Measurements from ENCODE around the gene CCN5.
A peak's percentile ranks its signal among the peaks of the same experiment; 100 is the strongest.

CCN5 gene

DNA sequence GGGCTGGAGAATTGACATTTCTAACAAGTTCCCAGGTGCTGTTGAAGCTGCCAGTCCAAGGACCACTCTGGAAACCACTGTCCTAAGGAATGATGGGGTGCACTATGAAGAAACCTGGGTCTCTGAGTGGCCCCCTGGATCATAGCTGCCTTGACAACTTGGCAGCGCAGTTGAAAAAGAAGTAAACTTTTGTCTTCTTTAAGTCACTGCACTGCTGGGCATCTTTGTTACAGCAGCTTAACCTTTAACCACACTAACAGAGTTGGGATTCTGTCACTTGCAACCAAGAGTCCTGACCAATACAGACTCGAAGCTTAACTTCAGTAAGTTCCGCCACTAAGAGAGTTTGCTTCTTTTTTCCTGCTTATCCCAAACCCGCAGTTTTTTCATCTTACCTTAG is 21.9 kb downstream of the CCN5 start:
- no peak overlapping the region for H3K9ac ChIP-seq (ENCODE audit: insufficient read length, low read depth)
- H3K4me3 ChIP-seq (ENCODE audit: insufficient read length, low read depth), result no peak overlapping the region
- no peaks in the 10 kb centered on the region for H3K27me3 ChIP-seq (ENCODE audit: insufficient read depth, insufficient read length)
- peaks cover 5% of the 10 kb centered on the region for H3K4me1 ChIP-seq (ENCODE audit: insufficient read depth, insufficient read length)
- H3K36me3 ChIP-seq (ENCODE audit: insufficient read depth, insufficient read length, low read length), result no peaks in the 10 kb centered on the region
- no peak for DNase-seq (ENCODE audit: low read depth, low spot score)
- TF ChIP-seq YY1 (IDR thresholded peaks at IDR 0.05; ENCODE audit: insufficient read depth, insufficient read length), result no peak
- no peak for TF ChIP-seq SUZ12 (IDR thresholded peaks at IDR 0.05; ENCODE audit: extremely low read depth, insufficient read depth, insufficient read length)
- TF ChIP-seq ZNF274 (IDR thresholded peaks at IDR 0.05; ENCODE audit: low read depth, low read length), result no peak
- H3K9me3 ChIP-seq (ENCODE audit: insufficient read depth, low read length), result peaks cover 13% of the 10 kb centered on the region; the same call in 1 of the 2 replicates

DNA sequence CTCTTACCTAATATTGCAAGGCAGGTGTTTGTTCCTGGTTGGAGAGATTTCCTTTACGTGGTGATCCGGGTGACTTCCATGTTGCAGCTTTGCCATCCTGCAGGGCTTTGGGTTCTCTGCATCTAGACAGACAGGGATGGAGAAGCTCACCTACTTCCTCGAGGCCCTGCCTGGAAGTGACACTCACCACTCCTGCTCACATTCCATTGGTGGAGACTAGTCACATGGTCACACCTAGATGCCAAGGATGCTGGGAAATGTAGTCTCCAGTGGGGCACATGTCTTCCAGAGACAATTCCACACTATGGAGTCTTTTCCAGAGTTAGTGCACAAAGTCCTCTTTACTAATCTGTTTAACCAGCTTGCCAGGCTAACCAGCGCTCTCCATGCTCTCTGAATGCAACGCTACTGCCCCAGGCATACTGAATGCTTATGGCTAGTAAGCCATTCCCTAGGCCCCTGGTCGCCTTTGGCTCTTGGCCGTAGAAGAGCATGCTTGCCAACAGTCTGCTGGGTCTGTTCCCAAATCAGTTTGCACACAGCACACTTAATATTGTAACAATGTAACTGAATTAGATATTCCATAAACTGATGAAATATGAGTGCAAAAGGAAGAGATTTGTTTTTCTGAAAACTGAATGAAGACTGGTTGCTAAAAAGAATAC is 23.8 kb downstream of the CCN5 start:
- Histone ChIP-seq H3K36me3 (ENCODE audit: insufficient read depth, insufficient read length, low read length) (no peaks in the 10 kb centered on the region), H3K9ac (ENCODE audit: insufficient read length, low read depth) (no peak overlapping the region), H3K4me1 (ENCODE audit: insufficient read depth, insufficient read length) (no peaks in the 10 kb centered on the region), H3K27me3 (ENCODE audit: insufficient read depth, insufficient read length) (peaks cover 4% of the 10 kb centered on the region), H3K9me3 (ENCODE audit: insufficient read depth, low read length) (peaks cover 13% of the 10 kb centered on the region; the same call in 1 of the 2 replicates), H3K4me3 (ENCODE audit: insufficient read length, low read depth) (no peak overlapping the region)
- DNase-seq (ENCODE audit: low read depth, low spot score), result peak; percentile 64
- no peak for TF ChIP-seq YY1 (IDR thresholded peaks at IDR 0.05; ENCODE audit: insufficient read depth, insufficient read length)
- TF ChIP-seq ZNF274 (IDR thresholded peaks at IDR 0.05; ENCODE audit: low read depth, low read length), result no peak
- TF ChIP-seq SUZ12 (IDR thresholded peaks at IDR 0.05; ENCODE audit: extremely low read depth, insufficient read depth, insufficient read length), result no peak

DNA sequence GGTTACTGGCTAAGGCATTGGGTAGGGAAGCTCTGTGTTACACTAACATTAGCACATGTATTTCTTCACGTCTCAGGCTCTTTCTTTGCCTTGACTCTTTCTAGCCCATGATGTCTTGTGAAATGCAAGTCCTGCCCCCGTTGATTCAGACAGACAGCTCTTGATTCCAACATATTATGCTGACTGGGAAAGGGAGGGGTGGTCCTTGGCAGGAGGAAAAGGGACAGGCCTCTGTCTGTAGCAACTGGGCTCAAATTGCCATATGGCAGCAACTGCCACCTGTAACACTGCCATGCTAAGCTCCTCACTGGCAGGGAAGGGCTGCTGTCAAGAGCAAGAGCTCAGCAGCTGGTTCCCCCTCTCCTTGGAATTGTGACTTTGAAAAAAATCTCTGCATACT is 24.8 kb downstream of the CCN5 start:
- TF ChIP-seq ZNF274 (IDR thresholded peaks at IDR 0.05; ENCODE audit: low read depth, low read length) (no peak), YY1 (IDR thresholded peaks at IDR 0.05; ENCODE audit: insufficient read depth, insufficient read length) (no peak), SUZ12 (IDR thresholded peaks at IDR 0.05; ENCODE audit: extremely low read depth, insufficient read depth, insufficient read length) (no peak)
- H3K36me3 ChIP-seq (ENCODE audit: insufficient read depth, insufficient read length, low read length), result no peaks in the 10 kb centered on the region
- peaks cover 14% of the 10 kb centered on the region for H3K27me3 ChIP-seq (ENCODE audit: insufficient read depth, insufficient read length)
- no peak for DNase-seq (ENCODE audit: low read depth, low spot score)
- peaks cover 13% of the 10 kb centered on the region; the same call in 1 of the 2 replicates for H3K9me3 ChIP-seq (ENCODE audit: insufficient read depth, low read length)
- H3K4me1 ChIP-seq (ENCODE audit: insufficient read depth, insufficient read length), result no peaks in the 10 kb centered on the region
- H3K9ac ChIP-seq (ENCODE audit: insufficient read length, low read depth), result no peak overlapping the region
- H3K4me3 ChIP-seq (ENCODE audit: insufficient read length, low read depth), result no peak overlapping the region

DNA sequence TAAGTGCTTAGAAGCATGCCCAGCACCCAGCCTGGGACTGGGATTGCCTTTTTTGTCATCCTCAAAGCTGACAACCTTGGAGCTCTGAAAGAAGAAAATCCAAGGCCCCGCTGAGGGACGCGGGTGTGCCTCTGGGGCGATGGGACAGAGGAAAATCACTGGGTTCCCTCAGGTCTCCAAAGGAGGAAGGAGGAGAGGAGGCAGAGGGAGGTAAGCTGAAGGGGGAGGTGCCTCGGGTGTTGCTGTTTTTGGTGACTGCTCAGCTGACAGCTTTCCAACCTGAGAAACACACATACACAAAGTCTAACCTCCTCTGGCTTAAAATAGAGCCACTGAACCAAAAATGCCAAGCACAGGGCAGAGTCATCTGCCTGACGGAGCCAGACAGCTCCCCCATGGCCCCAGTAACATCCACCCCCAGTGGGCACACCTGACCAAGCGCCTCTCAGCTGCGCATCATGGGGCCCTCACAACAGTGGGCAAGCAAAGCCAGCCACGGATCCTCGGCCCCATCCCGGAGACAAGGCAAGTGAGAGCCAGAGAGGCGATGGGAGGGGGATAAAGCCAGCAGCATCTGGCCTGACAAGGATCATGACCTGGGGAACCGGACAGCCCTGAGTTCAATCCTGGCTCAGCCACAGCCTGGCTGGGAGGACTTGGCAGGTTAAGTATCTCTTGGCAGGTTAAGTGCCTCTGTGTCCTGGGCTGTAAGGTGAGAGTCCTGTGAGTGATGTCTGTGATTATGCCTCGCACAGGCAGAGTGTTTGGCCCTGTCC is 27.3 kb downstream of the CCN5 start:
- Histone ChIP-seq H3K36me3 (ENCODE audit: insufficient read depth, insufficient read length, low read length) (no peaks in the 10 kb centered on the region), H3K4me3 (ENCODE audit: insufficient read length, low read depth) (no peak overlapping the region), H3K27me3 (ENCODE audit: insufficient read depth, insufficient read length) (peaks cover 38% of the 10 kb centered on the region), H3K9ac (ENCODE audit: insufficient read length, low read depth) (peak overlapping the region; percentile 9), H3K4me1 (ENCODE audit: insufficient read depth, insufficient read length) (peaks cover 9% of the 10 kb centered on the region), H3K9me3 (ENCODE audit: insufficient read depth, low read length) (no peaks in the 10 kb centered on the region)
- TF ChIP-seq YY1 (IDR thresholded peaks at IDR 0.05; ENCODE audit: insufficient read depth, insufficient read length) (no peak), SUZ12 (IDR thresholded peaks at IDR 0.05; ENCODE audit: extremely low read depth, insufficient read depth, insufficient read length) (no peak), ZNF274 (IDR thresholded peaks at IDR 0.05; ENCODE audit: low read depth, low read length) (no peak)
- DNase-seq (ENCODE audit: low read depth, low spot score), result no peak

DNA sequence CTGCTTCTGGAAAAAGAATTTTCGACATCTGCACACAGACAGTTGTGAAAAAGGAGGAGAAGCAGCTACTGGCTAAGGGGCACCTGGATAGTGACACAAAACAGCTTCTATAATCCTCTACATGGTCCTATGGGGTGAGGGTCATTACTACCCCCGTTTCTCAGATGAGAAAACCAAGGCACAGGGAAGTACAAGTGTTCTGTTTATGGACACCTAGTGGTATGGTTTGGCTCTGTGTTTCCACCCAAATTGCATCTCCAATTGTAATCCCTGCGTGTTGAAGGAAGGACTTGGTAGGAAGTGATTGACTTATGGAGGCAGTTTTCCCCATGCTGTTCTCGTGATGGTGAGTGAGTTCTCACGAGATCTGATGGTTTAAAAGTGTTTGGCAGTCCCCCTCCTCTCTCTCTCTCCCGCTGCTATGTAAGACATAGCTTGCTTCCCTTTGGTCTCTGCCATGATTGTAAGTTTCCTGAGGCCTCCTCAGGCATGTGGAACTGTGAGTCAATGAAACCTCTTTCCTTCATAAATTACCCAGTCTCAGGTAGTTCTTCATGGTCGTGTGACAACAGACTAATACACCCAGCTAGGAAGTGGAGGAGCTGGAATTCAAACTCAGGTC is 28.0 kb downstream of the CCN5 start:
- no peak for DNase-seq (ENCODE audit: low read depth, low spot score)
- Histone ChIP-seq H3K9ac (ENCODE audit: insufficient read length, low read depth) (no peak overlapping the region), H3K36me3 (ENCODE audit: insufficient read depth, insufficient read length, low read length) (no peaks in the 10 kb centered on the region), H3K27me3 (ENCODE audit: insufficient read depth, insufficient read length) (peaks cover 38% of the 10 kb centered on the region), H3K4me1 (ENCODE audit: insufficient read depth, insufficient read length) (peaks cover 9% of the 10 kb centered on the region), H3K4me3 (ENCODE audit: insufficient read length, low read depth) (no peak overlapping the region), H3K9me3 (ENCODE audit: insufficient read depth, low read length) (no peaks in the 10 kb centered on the region)
- TF ChIP-seq SUZ12 (IDR thresholded peaks at IDR 0.05; ENCODE audit: extremely low read depth, insufficient read depth, insufficient read length) (no peak), ZNF274 (IDR thresholded peaks at IDR 0.05; ENCODE audit: low read depth, low read length) (no peak), YY1 (IDR thresholded peaks at IDR 0.05; ENCODE audit: insufficient read depth, insufficient read length) (no peak)

DNA sequence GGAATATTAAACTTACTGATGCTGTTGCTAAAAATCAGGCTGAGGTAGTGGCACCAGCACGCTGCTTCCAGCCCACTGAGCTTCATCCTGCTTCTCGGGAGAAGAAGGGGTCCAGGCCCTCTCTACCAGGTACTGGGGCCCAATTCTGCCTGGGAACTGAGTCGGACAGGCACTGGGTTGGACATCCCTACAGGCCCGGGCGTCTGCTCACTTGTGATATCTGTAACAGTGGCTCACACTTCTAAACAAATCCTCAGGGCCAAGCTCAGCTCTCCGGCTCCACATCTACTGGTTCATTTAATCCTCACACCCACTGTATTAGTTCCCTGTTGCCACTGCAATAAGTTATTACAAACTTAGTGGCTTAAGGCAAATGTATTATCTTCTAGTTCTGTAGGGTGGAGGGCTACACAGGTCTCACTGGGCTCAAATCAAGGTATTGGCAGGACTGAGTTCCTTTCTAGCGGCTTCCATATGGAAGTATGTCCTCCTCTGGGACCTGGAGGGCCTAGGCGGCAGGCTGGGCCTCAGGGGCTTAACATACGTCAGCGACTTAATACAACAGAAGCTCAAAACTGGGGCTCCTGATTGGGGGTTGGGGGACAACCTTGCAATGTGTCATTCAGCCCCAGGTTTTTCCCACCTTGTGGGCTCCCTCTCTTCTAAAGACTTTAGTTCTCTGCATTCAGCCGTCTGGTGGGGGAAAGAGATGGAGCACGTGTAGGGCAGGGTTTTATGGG is 28.9 kb downstream of the CCN5 start:
- TF ChIP-seq YY1 (IDR thresholded peaks at IDR 0.05; ENCODE audit: insufficient read depth, insufficient read length) (no peak), SUZ12 (IDR thresholded peaks at IDR 0.05; ENCODE audit: extremely low read depth, insufficient read depth, insufficient read length) (no peak), ZNF274 (IDR thresholded peaks at IDR 0.05; ENCODE audit: low read depth, low read length) (no peak)
- Histone ChIP-seq H3K27me3 (ENCODE audit: insufficient read depth, insufficient read length) (peaks cover 38% of the 10 kb centered on the region), H3K9me3 (ENCODE audit: insufficient read depth, low read length) (no peaks in the 10 kb centered on the region), H3K9ac (ENCODE audit: insufficient read length, low read depth) (no peak overlapping the region), H3K36me3 (ENCODE audit: insufficient read depth, insufficient read length, low read length) (no peaks in the 10 kb centered on the region), H3K4me3 (ENCODE audit: insufficient read length, low read depth) (no peak overlapping the region), H3K4me1 (ENCODE audit: insufficient read depth, insufficient read length) (peaks cover 9% of the 10 kb centered on the region)
- DNase-seq (ENCODE audit: low read depth, low spot score), result no peak

Data from NT2/D1 (cell line).